ENCODE measurements around the gene HM13. TPM values are rescaled to one million over a fixed set of nuclear protein-coding genes. Genes with fewer than 3 reads are reported as not detected.

The HM13 gene
- total and polyA plus RNA-seq, 2 of the 13 experiments (the other 11 are each of a cell fraction or from before 2014, with no cell fraction given): 118 to 243 TPM

DNA sequence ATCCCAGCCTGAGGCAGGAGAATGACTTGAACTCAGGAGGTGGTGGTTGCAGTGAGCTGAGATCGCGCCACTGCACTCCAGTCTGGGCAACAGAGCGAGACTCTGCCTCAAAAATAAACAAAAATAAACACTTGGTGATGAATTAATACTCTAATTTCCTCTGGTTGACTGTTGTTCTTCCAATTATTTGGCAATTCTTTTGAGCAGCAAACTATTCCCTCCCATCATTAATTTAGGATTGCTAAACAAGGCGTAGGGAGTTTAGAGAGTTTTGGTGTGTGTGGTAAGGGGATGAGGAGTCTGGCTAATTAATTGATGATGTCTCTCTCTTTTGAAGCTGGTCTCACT lies 88.2 kb downstream of the HM13 start:
- in situ Hi-C loops (cut with HindIII; ENCODE audit: extremely low pct_ligation_motif_present, low pct_unique_long_range_greater_than_20kb): no loop called here
- no peak for TF ChIP-seq HOXD1 (CRISPR knock-in tag; IDR thresholded peaks at IDR 0.05)
- no peak for TF ChIP-seq CEBPZ (IDR thresholded peaks at IDR 0.05; ENCODE audit: low read length)
- TF ChIP-seq ZNF558 (CRISPR knock-in tag; IDR thresholded peaks at IDR 0.05; ENCODE audit: borderline replicate concordance): no peak
- no peak for TF ChIP-seq ZNF10 (CRISPR knock-in tag; IDR thresholded peaks at IDR 0.05; ENCODE audit: borderline replicate concordance, low read depth)
- TF ChIP-seq TSC22D2 (CRISPR knock-in tag; IDR thresholded peaks at IDR 0.05; ENCODE audit: borderline replicate concordance): no peak
- TF ChIP-seq ZBTB46 (CRISPR knock-in tag; IDR thresholded peaks at IDR 0.05; ENCODE audit: borderline replicate concordance): no peak
- TF ChIP-seq ZBTB33 (CRISPR knock-in tag; IDR thresholded peaks at IDR 0.05): no peak
- TF ChIP-seq RNF219 (CRISPR knock-in tag; IDR thresholded peaks at IDR 0.05): no peak
- no peak for TF ChIP-seq MYC (CRISPR knock-in tag; IDR thresholded peaks at IDR 0.05; ENCODE audit: borderline replicate concordance)
- TF ChIP-seq GFI1 (CRISPR knock-in tag; IDR thresholded peaks at IDR 0.05; ENCODE audit: borderline replicate concordance): no peak
- TF ChIP-seq HCFC1 (IDR thresholded peaks at IDR 0.05; ENCODE audit: low read depth, low read length): no peak
- no peak for TF ChIP-seq PCBP1 (IDR thresholded peaks at IDR 0.05; ENCODE audit: borderline replicate concordance, low read depth, low read length)
- no peak for TF ChIP-seq ZNF335 (CRISPR knock-in tag; IDR thresholded peaks at IDR 0.05)
- TF ChIP-seq ZNF691 (CRISPR knock-in tag; IDR thresholded peaks at IDR 0.05; ENCODE audit: borderline replicate concordance, low read depth): no peak
- peaks cover 0 to 5% of the 10 kb centered on the region in 2 experiments; a peak in 4 of 5 replicates for H3K36me3 ChIP-seq (replicated peaks in 1 of 2; ENCODE audit: control insufficient read depth in 1 of 2, insufficient read depth in 2 of 2, low read length in 2 of 2)
- no peak overlapping the region for H2AFZ ChIP-seq (ENCODE audit: low read length)
- 0 out of 2 replicates have a peak overlapping the region, but pooled peaks have one; percentile 20 for H3K9ac ChIP-seq (ENCODE audit: insufficient read depth, low read depth, low read length)
- POLR2A ChIA-PET: interaction anchor here (7.8 to 13.6 kb wide), 2 partner anchors 15 to 29 kb away, joined by 362 to 1427 read pairs; no protein-coding TSS in a partner anchor
- no peak for ATAC-seq
- CTCF ChIA-PET (ENCODE audit: low intra/inter-chr PET ratio, low total read pairs): interaction anchor here (2.7 kb wide), 1 partner anchor 10 kb away, joined by 10 read pairs; no protein-coding TSS in a partner anchor
- BruUV-seq (replicated peaks): no TSS peak
- H4K20me1 ChIP-seq (ENCODE audit: insufficient read depth, low read length): peaks cover 19% of the 10 kb centered on the region
- no peak for FAIRE-seq
- peak overlapping the region; percentile 62 for H3K27ac ChIP-seq (ENCODE audit: extremely low read length, insufficient read depth, low read length)
- intact Hi-C loops (cut with micrococcal nuclease; ENCODE audit: unreplicated experiment): no loop called here
- WGBS (ENCODE audit: low lambda C conversion rate): 93% methylated on average over 4 of the region's 4 CpGs
- H3K4me2 ChIP-seq (ENCODE audit: low read depth, low read length): no peak overlapping the region; the same call in 1 of the 2 replicates
- H3K79me2 ChIP-seq (ENCODE audit: insufficient read depth, low read length): peaks cover 42% of the 10 kb centered on the region
- peaks cover 31% of the 10 kb centered on the region for H3K4me1 ChIP-seq (ENCODE audit: insufficient read depth, low read length)
- H3K9me3 ChIP-seq (ENCODE audit: low read length): no peaks in the 10 kb centered on the region
- no peak for DNase-seq (ENCODE audit: low spot score)
- H3K4me3 ChIP-seq (replicated peaks in 1 of 3; ENCODE audit: insufficient read depth in 1 of 3, low read depth in 2 of 3, low read length in 3 of 3): no peak overlapping the region
- no peaks in the 10 kb centered on the region; a peak in 1 of 5 replicates for H3K27me3 ChIP-seq (ENCODE audit: control insufficient read depth in 1 of 2, insufficient read depth in 2 of 2, low read length in 2 of 2)

Data from HepG2 (cell line).